HG02588 (cell line): ENCODE data around the gene SARDH.
"Not testable (repeated sequence)": the region's sequence is repeated elsewhere in the genome, so short reads cannot be mapped to it uniquely, and the experiment has no call there.

ENCODE experiments used
- ATAC-seq: cut with Tn5 transposase; IDR thresholded peaks from one replicate; pipeline ENCODE4 v1.9.1; 2021; ENCODE audit warnings: mild to moderate bottlenecking, moderate library complexity; ENCODE audit not compliant: unreplicated experiment

The SARDH gene

DNA sequence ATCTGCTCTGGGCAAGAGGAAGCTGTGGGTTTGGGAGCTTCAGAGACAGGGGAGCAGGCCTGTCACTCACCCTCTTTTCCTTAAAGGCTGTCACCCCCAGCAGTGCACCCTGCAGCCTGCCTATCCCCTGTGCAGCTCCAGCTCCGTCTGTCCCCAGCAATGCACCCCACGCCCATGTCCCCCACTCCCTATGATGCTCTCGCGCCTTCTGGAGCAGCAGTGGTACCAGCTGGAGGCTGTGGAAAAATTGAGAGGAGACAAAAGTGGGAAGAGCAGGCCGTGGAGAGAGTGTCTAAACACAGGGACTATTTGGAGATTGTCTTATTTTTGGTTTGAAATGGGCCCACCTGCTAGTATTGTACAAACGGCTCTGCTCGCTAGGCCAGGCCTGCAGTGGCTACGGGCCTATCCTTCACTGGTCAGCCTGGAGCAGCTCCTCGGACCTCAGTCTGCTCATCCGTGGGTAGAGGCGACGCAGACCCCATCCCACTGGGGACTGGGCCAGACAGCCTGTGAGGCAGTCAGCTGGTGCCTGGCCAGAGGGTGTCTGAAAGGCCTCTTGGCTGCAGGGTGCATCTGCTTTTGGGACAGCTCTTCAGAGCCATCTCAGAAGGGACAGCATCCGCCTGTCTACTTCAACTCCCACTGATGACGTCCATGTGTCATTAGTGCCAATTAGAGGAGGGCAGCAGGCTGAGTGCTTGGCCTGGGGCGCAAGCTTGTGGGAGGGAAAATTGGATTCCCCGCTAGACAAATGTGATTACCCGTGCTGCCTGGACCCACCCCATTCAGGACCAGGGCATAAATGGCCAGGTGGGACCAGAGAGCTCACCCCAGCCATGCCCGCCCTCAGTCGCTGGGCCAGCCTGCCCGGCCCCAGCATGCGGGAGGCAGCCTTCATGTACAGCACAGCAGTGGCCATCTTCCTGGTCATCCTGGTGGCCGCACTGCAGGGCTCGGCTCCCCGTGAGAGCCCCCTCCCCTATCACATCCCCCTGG lies 102.3 kb downstream of the SARDH start, which contains the start of gene DBH:
Gene DBH, plus strand, starts transcription at position 831 of the 999 bp plus-strand sequence. Its CDS starts 9 bp downstream, at position 840.
- ATAC-seq, result no peak

DNA sequence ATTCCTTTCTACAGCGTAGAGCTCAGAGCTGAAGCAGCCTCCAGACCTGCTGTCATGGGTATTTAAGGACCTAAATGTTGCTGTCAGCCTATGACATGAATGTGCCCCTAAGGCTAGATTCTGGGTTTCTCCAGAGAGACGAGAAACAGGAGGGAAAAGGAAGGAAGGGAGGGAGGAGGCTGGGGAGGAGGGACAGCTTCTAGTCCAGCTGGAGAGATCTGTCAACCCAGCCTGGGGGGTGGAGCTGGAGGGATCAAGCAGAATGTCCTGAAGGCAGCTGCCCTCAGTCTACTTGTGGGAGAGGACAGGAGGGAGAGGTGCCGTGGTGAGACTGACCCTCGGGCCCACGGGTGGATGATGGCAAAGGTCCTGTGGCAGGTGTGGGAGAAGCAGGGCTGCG lies 103.1 kb downstream of the SARDH start:
- no peak for ATAC-seq

GRCh38 chr9:133634081-133634691 lies 104.0 kb downstream of the SARDH start:
- no peak for ATAC-seq

GRCh38 chr9:133633681-133634080 lies 104.5 kb downstream of the SARDH start:
- no peak for ATAC-seq

DNA sequence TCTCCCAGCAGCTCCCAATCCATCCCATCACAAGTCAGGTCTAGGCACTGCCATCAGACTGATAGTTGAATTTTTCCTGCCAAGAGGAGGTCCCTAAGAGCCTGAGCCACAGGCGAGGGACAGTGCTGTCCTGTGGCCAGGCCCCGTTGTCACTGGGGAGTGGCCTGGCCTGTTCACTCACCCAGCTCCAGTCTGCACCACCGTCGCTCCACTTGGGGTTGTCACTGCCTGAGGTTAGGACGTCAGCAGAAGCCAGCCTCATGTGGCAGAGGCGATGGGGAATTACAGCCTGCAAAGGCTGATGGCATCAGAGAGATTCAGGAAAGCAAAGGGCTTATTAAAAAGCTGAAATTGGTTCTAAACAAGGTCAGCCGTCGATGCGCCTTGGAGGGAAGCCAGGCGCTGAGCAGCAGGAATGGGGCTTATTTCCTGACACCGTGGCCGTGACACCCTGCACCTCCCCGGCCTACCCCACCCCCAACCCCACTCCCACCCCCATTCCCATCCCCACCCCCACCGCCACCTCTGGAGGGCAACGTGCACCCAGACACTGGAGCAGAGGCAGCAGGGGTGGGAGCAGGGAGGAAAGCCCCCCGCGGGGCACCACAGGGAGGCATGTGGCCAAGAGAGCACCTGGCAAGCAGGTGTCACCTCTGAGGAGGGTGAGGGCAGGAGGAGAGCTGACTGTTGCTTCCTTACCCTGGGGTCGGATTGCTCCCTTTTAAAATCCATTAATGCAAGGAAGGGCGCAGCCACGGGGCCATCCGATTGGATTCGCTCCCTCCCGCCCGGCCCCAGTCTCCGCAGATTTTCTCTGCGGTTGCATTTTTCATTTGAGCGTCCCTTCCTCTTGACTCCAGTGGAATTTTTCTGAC lies 105.1 kb downstream of the SARDH start:
- no peak for ATAC-seq

DNA sequence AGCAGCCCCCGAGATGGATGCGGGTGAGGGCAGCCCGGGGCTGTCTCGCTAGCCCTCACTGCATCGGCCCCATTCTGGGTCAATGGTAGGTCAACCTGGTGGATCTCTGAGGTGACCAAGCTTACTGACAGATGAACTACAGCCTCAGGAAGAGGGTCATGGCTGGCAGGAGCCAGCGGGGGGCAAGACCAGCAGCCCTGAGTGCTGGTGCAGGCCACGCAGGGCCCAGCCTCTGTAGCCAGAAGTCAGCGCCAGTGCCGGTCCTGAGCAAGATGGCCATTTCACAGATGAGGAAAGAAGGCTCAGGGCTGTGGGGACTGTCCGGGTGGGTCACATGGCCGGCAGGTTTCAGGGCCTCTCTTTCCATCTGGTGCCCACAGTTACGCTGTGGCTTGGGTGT lies 107.0 kb downstream of the SARDH start:
- no peak for ATAC-seq

DNA sequence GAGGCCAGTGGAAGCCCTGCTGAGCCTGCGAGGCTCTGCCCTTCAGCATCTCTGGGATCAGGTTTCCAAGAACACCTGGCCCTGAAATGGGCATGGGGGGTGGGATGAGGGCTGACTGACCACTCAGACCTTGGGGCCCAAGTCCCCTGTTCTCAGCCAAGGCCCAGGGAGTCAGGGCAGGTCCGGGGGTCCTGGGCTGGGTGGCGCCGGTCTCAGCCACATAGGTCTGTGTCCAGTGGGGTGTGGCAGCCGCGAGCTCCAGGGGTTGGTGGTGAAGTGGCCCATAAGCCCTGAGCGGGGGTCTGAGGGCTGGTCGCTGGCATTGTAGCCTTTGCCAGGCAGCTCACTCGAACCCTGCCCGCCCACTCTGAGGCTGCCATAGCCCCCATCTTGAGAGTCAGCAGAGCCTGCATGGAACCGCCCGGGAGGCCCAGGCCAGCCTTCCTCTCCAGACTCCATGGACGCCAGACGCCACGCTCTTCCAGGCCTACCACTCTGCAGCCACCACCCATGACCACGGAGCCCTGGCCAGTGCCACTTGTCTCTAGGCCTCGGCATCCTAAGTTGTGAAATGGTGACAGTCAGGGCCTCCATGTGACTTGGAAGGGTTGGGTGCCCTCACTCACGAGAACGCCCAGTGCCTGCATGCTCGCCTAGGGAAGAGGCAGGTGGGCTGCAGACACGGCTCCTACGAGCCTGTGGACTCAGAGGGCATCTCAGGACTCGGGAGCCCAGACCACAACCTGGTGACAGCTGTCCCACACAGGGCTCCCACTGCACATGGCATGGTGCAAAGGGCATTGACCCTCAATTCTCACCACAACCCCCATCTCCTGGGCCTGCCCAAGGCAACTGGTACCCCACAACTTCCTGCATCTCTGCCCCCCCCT lies 108.7 kb downstream of the SARDH start:
- ATAC-seq, result no peak

DNA sequence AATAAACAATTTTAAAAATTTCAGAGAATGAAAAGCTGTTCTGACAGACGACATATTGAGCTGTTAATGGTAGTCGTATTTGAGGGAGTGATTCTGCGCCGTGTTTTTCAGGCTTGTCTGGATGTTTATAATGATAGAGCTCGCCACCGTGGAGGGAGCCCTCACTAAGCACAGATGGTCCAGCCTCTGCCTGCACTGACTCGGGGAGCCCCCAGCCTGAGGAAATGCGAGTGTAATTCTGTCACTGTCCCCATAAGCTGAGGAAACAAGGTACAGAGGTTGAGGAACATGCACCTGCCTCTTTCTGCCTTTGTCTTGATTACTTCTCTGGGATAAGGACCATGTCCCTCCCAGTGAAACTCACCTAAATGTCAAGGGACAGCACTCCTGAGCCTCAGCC lies 109.4 kb downstream of the SARDH start:
- ATAC-seq, result no peak

- ATAC-seq, result no peak
Measured at GRCh38 chr9:133627341-133627740, 110.8 kb downstream of the SARDH start.

DNA sequence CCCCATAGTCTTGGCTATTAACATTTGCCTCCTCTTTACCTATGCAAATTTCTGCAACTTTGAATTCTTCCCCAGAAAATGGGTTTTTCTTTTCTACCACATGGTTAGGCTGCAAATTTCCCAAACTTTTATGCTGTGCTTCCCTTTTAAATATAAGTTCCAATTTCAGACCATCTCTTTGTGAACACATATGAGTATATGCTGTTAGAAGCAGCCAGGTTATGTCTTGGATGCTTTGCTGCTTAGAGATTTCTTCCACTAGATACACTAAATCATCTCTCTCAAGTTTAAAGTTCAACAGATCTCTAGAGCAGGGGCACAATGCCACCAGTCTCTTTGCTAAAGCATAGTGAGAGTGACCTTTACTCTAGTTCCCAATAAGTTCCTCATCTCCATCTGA lies 112.1 kb downstream of the SARDH start:
- not testable (repeated sequence) for ATAC-seq

- no peak for ATAC-seq
Measured at GRCh38 chr9:133622555-133622954, 115.6 kb downstream of the SARDH start.

DNA sequence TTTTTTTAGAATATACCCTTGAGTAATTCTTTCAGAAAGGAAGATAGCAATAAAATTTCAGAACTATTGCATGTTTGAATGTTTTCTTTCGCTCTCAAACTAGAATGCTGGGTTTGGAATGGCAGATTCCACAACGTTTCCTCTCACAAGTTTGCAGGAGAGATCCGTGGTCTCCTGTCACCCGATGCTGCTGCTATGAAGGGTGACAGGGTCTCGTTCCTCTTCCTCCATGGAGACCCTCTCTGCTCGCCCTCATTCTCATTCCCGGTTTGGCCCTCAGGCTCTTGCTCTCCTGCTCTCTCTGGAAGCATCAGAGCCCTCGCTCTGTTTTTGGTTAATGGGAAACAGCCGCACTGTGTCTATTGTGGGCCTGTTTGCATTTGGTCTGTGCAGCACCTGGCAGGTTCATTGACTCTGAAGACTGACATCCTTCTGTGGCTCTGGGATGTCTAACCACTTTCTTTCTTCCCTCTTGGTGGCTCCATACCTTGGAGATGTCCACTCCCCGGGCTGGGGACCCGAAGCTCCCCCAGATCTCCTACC lies 116.4 kb downstream of the SARDH start:
- no peak for ATAC-seq

DNA sequence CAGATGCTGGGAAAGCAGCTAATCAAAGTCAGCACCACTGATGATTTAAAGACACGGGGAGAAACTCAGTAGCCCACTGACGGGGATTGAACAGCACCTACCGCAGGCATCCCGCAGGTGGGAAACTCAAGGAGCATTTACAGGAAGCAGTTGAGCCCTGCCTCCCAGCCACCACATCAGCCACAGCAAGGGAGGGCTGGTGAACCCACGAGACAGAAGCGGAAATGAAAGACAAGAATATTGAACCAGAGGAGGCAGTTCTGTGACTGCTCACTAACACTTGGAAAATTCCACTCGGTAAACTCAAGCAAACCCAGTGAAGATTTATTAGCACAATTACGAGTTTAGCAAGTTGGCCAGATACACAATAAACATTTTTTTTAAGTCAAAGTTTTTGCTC lies 118.4 kb downstream of the SARDH start:
- ATAC-seq, result no peak

DNA sequence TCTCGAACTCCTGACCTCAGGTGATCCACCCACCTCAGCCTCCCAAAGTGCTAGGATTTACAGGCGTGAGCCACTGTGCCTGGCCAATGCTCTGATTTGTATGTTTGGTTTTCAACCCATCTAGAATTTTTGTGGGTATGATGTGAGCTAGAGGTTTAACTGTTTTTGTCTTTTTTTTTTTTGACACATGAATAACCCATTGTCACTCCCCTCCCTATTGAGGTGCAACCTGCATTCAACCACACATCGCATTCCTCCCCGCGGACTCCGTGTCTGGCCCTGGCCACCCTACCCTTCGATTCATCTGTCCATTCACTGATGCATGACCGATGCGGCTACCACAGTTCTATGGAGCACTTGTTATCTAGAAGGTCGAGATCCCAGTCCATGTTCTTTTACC lies 119.4 kb downstream of the SARDH start:
- ATAC-seq, result no peak

DNA sequence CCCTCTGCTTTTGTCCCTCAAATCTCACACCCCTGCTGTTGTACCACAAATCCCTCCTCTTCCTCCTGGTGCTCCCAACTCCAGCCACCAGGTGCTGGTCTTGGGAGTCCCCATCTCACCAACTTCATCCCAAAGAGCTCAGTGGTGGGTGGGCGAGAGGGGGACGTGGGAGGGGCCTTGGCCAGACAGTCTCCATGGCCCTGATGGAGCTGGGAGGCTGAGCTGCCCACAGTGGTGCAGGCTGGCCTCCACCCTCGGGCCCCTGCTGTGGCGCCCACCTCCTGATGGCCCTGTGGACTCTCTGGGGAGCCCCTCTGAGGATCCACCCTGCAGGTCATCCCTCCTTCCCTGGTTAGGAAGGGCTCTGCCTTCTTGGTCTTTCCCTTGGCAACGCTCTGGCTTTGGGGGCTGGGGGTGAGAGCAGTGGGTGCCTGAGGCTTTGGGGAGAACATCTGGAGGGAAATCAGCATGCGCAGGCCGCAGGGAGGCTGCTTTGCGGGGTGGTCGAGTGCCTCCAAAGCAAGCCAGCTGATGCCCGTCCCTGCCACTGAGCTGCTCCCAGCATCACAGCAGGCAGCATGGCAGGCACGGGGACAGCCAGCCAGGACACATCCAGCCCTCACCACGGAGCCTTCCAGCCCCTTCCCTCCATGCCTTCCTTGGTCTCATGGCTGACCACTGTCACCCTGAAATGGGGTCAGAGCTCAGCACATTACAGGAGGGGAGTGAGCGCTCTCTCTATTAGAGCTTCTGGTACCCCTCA lies 121.3 kb downstream of the SARDH start:
- ATAC-seq, result no peak

GRCh38 chr9:133615606-133616188 lies 122.5 kb downstream of the SARDH start:
- no peak for ATAC-seq

- ATAC-seq, result no peak
Measured at GRCh38 chr9:133615186-133615585, 123.0 kb downstream of the SARDH start.

DNA sequence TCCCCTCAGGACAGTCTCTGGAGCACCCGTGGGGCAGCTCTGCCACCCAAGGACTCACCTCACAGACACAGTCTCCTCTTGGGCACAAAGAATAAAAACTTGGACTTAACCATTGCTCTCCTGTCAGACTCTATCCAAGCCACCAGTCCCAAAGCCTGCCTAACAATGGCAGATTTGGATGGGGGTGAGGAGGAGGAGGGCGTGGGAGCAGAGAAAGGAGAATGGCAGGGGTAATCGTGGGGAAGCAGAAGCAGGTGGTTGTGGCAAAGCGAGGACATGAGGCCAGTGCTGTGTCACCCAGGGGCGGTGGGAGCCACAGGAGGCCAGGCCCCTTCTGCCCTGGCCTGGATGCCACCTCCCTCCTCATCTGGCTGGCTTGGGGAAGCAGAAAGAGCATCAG lies 123.5 kb downstream of the SARDH start:
- ATAC-seq, result no peak

DNA sequence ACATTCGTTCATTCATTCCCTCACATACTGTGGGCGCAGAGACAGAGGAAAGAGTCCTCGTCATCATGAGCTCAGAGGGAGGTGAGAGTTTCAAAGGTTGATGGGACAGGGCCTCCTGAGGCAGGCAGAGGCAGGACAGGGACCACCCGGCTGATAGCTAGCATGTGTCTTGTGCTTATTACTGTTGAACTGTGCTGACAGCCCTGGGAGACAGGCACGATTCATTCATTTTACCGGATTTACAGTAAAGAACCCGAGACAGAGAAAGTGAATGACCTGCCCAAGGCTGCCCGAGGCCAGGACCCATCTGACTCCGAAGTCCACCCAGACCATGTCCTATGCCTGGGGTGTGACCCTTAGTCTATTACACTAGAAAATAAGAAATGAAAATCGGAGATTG lies 124.1 kb downstream of the SARDH start:
- ATAC-seq, result no peak
